HG03060 (cell line): ENCODE measurements around the gene FERMT1.
"Not testable (repeated sequence)": the region's sequence is repeated elsewhere in the genome, so short reads cannot be mapped to it uniquely, and the experiment has no call there.

Source experiments
- ATAC-seq: cut with Tn5 transposase; IDR thresholded peaks from one replicate; pipeline ENCODE4 v1.9.1; 2021; ENCODE audit warnings: low read depth, moderate number of reproducible peaks; ENCODE audit not compliant: unreplicated experiment

Gene FERMT1

GRCh38 chr20:6045566-6045965, 77.3 kb downstream of the FERMT1 start:
- ATAC-seq = no peak

DNA sequence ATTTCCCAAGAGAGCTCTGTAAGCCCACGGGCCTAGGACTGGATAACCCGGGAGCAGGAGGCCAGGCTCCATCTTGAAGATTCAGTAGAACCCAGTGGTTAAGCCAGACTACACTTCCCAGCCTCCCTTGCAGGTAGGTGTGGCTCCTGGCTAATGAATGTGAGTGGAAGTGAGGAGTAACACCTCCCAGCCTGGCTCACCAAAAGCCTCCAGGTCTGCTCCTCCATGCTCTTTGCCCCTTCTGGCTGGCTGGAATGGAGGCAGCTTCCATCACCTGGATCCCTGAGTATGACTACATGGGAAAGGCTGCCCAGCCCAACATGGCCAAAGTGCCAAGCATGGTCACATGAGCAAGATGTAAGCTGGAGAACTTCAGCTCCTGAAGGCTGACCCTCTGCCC, 78.7 kb downstream of the FERMT1 start:
- no peak for ATAC-seq

DNA sequence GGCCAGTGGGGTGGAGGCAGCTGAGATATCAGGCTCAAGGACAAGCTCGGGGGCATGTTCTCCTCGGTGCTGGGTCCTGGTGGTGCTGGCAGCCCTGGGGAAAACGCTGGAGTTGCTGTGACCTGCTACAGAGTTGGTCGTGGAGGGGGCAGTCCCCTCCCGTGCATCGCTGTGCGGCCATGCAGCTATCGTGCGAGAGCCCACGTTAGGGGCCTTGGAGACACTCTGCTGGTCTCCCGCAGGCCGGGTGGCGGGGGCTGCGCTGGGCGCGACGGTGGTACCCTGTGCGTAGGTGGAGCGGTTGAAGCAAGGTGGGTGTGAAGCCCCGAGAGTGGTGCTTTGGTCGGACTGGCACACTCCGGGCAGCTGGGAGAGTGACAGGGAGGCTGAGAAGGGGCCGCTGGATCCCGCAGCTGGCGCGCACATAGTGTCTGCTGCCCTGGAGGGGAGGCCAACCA, 81.0 kb downstream of the FERMT1 start:
- no peak for ATAC-seq

DNA sequence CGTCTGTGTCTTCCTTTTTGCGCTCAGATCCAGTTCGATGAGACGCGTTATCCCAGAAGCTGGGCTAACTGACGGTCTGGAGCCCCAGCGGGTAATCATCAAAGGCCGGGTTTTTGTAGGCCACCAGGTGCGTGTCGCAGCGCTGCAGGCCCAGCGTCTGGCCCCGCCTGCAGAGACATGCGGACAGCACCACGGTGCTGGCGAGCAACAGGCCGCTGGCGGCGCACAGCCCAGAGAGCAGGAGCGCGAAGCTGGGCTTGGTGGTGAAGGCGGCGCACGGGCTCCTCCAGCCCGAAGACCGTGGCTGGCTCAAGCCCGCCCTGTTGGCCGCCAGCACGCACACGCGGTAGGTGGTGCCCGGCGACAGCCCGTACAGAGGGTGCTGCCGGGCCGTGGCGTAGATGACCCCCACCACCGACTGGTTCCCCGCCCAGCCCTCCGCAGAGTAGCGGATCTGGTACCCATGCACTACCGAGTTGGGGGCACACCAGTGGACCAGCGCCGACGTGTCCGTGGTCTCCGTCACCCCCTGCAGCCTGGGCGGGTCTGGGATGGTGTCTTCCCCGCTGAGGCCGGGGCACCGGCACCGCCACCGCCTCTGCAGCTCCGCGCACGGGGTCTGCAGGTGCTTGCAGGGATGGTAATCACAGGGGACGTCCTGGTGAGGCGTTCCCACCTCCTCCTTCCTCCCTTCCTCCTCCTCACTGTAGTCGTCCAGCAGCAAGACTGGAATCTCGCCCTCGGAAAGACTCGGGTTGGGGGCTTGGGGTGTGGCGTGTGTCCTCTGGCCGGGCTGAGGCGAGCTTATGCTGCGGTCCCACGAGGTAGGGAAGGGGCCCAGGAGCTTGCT, 81.6 kb downstream of the FERMT1 start:
- no peak for ATAC-seq

DNA sequence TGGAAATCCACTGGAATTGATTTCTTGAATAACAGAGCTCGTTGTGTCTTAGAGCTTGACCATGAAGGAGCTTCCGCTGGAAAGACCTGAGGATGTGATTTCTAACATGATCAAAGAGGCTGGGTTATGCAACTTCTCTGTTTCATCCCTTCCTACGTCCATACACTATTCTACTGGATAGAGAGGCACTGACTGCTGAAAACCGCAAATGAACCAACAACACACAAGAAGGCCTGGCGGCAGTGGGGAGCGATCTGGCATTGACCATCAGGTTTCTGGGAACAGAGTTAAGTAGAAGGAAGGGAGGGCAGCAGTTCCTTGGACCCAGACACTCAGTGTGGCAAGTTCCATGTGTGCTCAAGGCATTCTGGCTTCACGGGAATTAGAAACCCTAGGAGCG, 82.3 kb downstream of the FERMT1 start:
- ATAC-seq = no peak

- ATAC-seq = no peak
Observed at GRCh38 chr20:6039766-6040165, 83.1 kb downstream of the FERMT1 start.

GRCh38 chr20:6038256-6038655, 84.6 kb downstream of the FERMT1 start:
- no peak for ATAC-seq

DNA sequence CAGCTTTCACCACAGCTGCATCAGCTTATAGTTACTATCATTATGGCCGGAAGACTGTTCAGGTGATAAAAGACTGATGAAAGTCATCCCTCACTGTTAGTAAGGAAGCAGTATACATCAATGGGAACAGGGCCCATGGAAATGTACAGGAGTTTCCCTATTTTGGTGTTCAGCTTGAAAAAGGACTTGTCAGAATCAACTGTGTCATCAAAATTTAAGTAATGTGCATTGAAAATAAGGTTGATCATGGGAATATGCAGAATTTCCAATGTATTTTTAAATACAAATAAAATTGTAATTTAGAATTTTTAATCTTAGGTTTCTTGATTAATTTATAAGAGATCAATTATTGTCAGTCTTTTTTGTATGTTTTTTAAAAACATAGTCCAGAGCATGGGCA, 85.7 kb downstream of the FERMT1 start:
- no peak for ATAC-seq

- ATAC-seq = no peak
Observed at GRCh38 chr20:6036213-6036612, 86.6 kb downstream of the FERMT1 start.

GRCh38 chr20:6034134-6034969, 88.5 kb downstream of the FERMT1 start:
- no peak for ATAC-seq

DNA sequence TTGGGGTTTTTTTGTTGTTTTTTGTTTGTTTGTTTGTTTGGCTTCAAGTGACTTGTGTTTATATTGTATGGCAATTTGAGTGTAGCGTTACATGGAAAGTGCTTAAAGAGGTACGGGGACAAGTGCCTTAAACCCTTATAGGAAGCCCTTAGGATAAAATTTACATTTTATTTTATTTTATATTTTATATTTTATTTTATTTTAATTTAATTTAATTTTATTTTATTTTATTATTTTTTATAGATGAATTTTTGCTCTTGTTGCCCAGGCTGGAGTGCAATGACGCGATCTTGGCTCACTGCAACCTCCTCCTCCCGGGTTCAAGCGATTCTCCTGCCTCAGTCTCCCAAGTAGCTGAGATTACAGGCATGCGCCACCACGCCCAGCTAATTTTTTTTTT, 89.9 kb downstream of the FERMT1 start:
- ATAC-seq = not testable (repeated sequence)

DNA sequence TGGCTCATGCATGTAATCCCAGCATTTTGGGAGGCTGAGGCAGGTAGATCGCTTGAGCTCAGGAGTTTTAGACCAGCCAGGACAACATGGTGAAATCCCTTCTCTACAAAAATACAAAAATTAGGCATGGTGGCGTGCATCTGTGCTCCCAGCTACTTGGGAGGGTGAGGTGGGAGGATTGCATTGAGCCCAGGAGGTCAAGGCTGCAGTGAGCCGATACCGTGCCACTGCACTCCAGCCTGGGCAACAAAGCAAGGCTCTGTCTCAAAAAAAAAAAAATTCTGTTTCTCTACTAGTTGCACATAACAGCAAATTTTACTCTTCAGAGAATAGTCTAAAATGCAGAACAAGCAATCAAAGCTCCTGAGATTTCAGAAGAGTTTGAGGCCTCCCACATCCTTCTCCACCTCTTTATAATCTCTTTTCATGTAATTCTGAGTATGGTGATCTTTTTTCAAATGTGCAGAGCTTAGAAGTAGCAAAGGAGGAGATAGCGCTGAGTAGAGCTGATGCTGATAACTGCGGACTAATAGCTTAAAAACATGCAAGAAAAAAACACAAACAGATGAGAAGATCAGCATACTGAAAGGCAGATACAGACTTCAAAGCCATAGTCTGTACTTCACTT, 92.3 kb downstream of the FERMT1 start:
- no peak for ATAC-seq

DNA sequence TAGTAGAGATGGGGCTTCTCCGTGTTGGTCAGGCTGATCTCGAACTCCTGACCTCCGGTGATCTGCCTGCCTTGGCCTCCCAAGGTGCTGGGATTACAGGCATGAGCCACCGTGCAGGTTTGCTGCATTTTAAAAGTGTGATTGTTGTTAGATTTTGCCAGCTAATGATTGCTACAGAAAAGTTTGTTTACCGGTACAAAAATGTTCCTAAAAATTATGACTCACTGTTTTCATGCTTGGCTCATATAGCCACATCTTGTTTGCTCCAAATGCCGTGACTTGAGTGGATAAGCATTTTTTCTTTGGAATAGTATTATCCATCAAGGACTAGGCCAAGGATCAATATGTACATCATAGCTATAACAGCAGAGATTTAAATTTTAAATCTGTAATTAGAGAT, 93.3 kb downstream of the FERMT1 start:
- ATAC-seq = no peak

DNA sequence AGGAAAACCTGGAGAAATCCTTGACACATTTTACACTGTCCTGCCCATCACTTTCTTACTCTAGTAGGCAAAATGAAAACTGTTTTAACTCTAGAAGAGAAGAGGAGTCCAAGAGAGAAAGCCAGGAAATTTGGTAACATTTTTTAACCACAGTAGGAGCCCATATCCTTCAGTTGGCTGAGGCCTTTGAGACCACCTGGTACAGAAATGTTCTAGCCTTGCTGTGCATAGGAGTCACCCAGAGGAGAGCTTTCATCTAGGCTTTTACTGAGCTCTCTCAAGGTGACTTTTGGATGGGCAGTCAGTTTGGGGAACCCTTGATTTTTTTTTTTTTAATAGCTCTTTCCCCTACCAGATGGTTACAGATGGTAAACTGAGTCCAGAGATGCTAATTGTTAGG, 94.0 kb downstream of the FERMT1 start:
- no peak for ATAC-seq

- ATAC-seq = no peak
Observed at GRCh38 chr20:6026051-6026450, 96.8 kb downstream of the FERMT1 start.
